ENCODE measurements around the gene TOM1L2.
A peak's percentile ranks its signal among the peaks of the same experiment; 100 is the strongest.

TOM1L2 gene

GRCh38 chr17:17835415-17836249 is 136.6 kb downstream of the TOM1L2 start:
- no peak for TF ChIP-seq CTCF (IDR thresholded peaks at IDR 0.05; ENCODE audit: control insufficient read depth, extremely low read depth, insufficient read depth)
- H3K4me3 ChIP-seq (ENCODE audit: low read depth, low read length) = peak overlapping the region; percentile 80
- DNase-seq (ENCODE audit: low read depth) = no peak

GRCh38 chr17:17834974-17835373 is 137.2 kb downstream of the TOM1L2 start:
- no peak for TF ChIP-seq CTCF (IDR thresholded peaks at IDR 0.05; ENCODE audit: control insufficient read depth, extremely low read depth, insufficient read depth)
- peak overlapping the region; percentile 80 for H3K4me3 ChIP-seq (ENCODE audit: low read depth, low read length)
- no peak for DNase-seq (ENCODE audit: low read depth)

- no peak overlapping the region for H3K4me3 ChIP-seq (ENCODE audit: low read depth, low read length)
- TF ChIP-seq CTCF (IDR thresholded peaks at IDR 0.05; ENCODE audit: control insufficient read depth, extremely low read depth, insufficient read depth) = no peak
Measured at GRCh38 chr17:17833658-17834357, 138.4 kb downstream of the TOM1L2 start.

GRCh38 chr17:17832032-17832363 is 140.2 kb downstream of the TOM1L2 start:
- H3K4me3 ChIP-seq (ENCODE audit: low read depth, low read length) = no peak overlapping the region
- TF ChIP-seq CTCF (IDR thresholded peaks at IDR 0.05; ENCODE audit: control insufficient read depth, extremely low read depth, insufficient read depth) = no peak
- DNase-seq (ENCODE audit: low read depth) = no peak

More at GRCh38 chr17:17833658-17834357, 138.4 kb downstream of the TOM1L2 start:
- no peak for DNase-seq (ENCODE audit: low read depth)

GRCh38 chr17:17831208-17832031 is 140.8 kb downstream of the TOM1L2 start:
- DNase-seq (ENCODE audit: low read depth) = no peak
- no peak for TF ChIP-seq CTCF (IDR thresholded peaks at IDR 0.05; ENCODE audit: control insufficient read depth, extremely low read depth, insufficient read depth)

GRCh38 chr17:17830740-17831207 is 141.4 kb downstream of the TOM1L2 start:
- no peak for TF ChIP-seq CTCF (IDR thresholded peaks at IDR 0.05; ENCODE audit: control insufficient read depth, extremely low read depth, insufficient read depth)

More at GRCh38 chr17:17831208-17832031, 140.8 kb downstream of the TOM1L2 start:
- no peak overlapping the region for H3K4me3 ChIP-seq (ENCODE audit: low read depth, low read length)

More at GRCh38 chr17:17830740-17831207, 141.4 kb downstream of the TOM1L2 start:
- H3K4me3 ChIP-seq (ENCODE audit: low read depth, low read length) = no peak overlapping the region
- no peak for DNase-seq (ENCODE audit: low read depth)

Measured in LNCaP clone FGC (cell line).